NCI-H1694 treated with DMSO at 0.1 percent for 48 hours (cell line): ENCODE measurements around the gene EDN1.

Experiments
- DNase-seq: peaks from one replicate; lab custom pipeline; 2025; lab: John Stamatoyannopoulos, UW

The EDN1 gene

GRCh38 chr6:12289933-12290820, at the start of gene EDN1:
EDN1 (plus strand) TSS chr6:12290361; CDS start chr6:12290630, 269 bp downstream.
- no peak for DNase-seq

- DNase-seq: no peak
Measured at GRCh38 chr6:12241493-12242175, 48.5 kb upstream of the EDN1 start.

- no peak for DNase-seq
Measured at GRCh38 chr6:12243169-12243568, 47.0 kb upstream of the EDN1 start.

GRCh38 chr6:12245360-12245759, 44.8 kb upstream of the EDN1 start:
- DNase-seq: no peak

- DNase-seq: no peak
Measured at GRCh38 chr6:12245763-12246718, 44.1 kb upstream of the EDN1 start.

GRCh38 chr6:12246900-12247299, 43.3 kb upstream of the EDN1 start:
- no peak for DNase-seq

- DNase-seq: no peak
Measured at GRCh38 chr6:12249541-12250382, 40.4 kb upstream of the EDN1 start.

- no peak for DNase-seq
Measured at GRCh38 chr6:12250383-12250770, 39.8 kb upstream of the EDN1 start.

GRCh38 chr6:12254210-12254609, 36.0 kb upstream of the EDN1 start:
- no peak for DNase-seq

- DNase-seq: no peak
Measured at GRCh38 chr6:12258191-12258590, 32.0 kb upstream of the EDN1 start.

GRCh38 chr6:12258591-12259075, 31.5 kb upstream of the EDN1 start:
- DNase-seq: no peak

- DNase-seq: no peak
Measured at GRCh38 chr6:12260458-12261093, 29.6 kb upstream of the EDN1 start.

- DNase-seq: no peak
Measured at GRCh38 chr6:12261502-12261901, 28.7 kb upstream of the EDN1 start.

- no peak for DNase-seq
Measured at GRCh38 chr6:12262236-12263061, 27.7 kb upstream of the EDN1 start.

GRCh38 chr6:12263403-12263802, 26.8 kb upstream of the EDN1 start:
- no peak for DNase-seq

GRCh38 chr6:12264671-12265070, 25.5 kb upstream of the EDN1 start:
- DNase-seq: no peak

GRCh38 chr6:12265296-12265695, 24.9 kb upstream of the EDN1 start:
- no peak for DNase-seq

- DNase-seq: no peak
Measured at GRCh38 chr6:12265791-12266190, 24.4 kb upstream of the EDN1 start.

GRCh38 chr6:12266571-12266970, 23.6 kb upstream of the EDN1 start:
- DNase-seq: no peak

- DNase-seq: no peak
Measured at GRCh38 chr6:12269110-12269509, 21.1 kb upstream of the EDN1 start.
